Astrocyte of the spinal cord (primary cell): ENCODE results near the gene ST14.

Source experiments
- DNase-seq: peaks from one replicate; pipeline ENCODE4 v3.0.0; 2011; ENCODE audit warnings: low read depth, low spot score
- H3K4me3 ChIP-seq: 2 replicates; pipeline ENCODE4 v1.5.1; 2011; ENCODE audit warnings: low read depth, mild to moderate bottlenecking, low read length, moderate library complexity
- in situ Hi-C: cut with HindIII; loops from 2 replicates; pipeline ENCODE4 v1.10.0; 2017; ENCODE audit warnings: low sequenced_read_pairs
- TF ChIP-seq, protein P1 (sequence below): IDR thresholded peaks from 2 replicates; pipeline ENCODE4 v1.5.1; 2012; ENCODE audit warnings: low read depth, mild to moderate bottlenecking, low read length, inconsistent platforms

ST14 gene

GRCh38 chr11:130141561-130142341 is 17.8 kb upstream of the ST14 start:
- TF ChIP-seq, protein P1, sequence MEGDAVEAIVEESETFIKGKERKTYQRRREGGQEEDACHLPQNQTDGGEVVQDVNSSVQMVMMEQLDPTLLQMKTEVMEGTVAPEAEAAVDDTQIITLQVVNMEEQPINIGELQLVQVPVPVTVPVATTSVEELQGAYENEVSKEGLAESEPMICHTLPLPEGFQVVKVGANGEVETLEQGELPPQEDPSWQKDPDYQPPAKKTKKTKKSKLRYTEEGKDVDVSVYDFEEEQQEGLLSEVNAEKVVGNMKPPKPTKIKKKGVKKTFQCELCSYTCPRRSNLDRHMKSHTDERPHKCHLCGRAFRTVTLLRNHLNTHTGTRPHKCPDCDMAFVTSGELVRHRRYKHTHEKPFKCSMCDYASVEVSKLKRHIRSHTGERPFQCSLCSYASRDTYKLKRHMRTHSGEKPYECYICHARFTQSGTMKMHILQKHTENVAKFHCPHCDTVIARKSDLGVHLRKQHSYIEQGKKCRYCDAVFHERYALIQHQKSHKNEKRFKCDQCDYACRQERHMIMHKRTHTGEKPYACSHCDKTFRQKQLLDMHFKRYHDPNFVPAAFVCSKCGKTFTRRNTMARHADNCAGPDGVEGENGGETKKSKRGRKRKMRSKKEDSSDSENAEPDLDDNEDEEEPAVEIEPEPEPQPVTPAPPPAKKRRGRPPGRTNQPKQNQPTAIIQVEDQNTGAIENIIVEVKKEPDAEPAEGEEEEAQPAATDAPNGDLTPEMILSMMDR, result no peak
- DNase-seq, result no peak
- in situ Hi-C loops, result no loop called here
- H3K4me3 ChIP-seq, result no peak overlapping the region

DNA sequence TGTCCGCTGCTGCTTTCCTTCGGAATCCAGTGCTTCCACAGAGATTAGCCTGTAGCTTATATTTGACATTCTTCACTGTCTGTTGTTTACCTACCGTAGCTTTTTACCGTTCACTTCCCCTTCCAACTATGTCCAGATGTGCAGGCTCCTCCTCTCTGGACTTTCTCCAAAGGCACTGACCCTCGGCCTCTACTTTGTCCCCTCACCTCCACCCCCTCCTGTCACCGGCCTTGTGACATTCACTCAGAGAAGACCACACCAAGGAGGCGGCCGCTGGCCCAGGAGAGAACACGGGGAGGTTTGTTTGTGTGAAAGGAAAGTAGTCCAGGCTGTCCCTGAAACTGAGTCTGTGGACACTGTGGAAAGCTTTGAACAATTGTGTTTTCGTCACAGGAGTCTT is 15.4 kb upstream of the ST14 start:
- TF ChIP-seq, protein P1, result no peak
- no peak for DNase-seq
- in situ Hi-C loops, result no loop called here
- H3K4me3 ChIP-seq, result no peak overlapping the region

DNA sequence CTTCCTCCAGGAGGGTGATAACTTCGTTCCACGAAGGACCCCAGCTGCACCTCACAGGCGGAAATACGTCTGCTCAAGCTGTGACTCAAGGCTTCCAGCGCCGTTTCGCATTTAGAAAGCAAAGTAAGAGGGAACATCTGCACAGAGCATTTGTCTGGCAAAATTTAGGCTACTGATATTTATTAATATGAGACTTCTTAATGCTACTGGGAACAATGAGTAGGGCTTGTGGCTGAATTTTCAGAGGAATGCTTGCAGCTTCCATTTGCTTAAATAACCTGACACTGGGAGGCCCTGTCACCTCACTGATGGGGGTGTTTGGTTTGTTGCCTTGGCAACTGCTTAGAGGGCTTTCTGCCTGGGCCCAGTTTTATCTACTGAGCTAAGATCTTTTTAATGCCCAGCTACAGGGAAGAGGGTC is 14.7 kb upstream of the ST14 start:
- TF ChIP-seq, protein P1, result no peak
- no peak overlapping the region for H3K4me3 ChIP-seq
- peak; percentile 43 for DNase-seq
- in situ Hi-C loops, result no loop called here

DNA sequence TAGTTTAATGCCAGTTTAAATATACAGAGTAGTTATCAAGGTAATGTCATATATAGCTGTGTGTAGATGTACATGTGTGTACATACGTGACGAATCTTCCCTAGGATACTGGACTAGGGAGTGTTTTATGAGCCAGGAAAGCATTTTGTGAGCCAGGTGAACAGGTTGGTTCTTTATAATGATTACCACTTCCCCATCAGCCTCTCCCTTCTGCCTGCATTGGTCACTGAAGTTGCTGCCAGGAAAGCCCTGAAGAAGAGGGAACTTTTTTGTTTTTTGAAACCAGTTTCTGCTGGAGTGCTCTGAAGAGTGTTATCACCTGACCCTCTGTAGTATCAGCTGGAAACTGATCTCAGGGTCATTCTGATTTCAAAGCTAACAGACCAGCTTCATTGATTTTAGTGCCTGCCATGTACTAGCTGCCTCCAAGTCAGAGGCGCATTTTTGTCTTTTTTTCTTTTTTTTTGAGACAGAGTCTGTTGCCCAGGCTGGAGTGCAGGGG is 14.2 kb upstream of the ST14 start:
- in situ Hi-C loops, result no loop called here
- TF ChIP-seq, protein P1, result no peak
- DNase-seq, result no peak
- H3K4me3 ChIP-seq, result no peak overlapping the region

- no peak overlapping the region for H3K4me3 ChIP-seq
- DNase-seq, result peak; percentile 22
- TF ChIP-seq, protein P1, result peak; percentile 30
- in situ Hi-C loops, result no loop called here
Measured at GRCh38 chr11:130145975-130146776, 13.4 kb upstream of the ST14 start.

DNA sequence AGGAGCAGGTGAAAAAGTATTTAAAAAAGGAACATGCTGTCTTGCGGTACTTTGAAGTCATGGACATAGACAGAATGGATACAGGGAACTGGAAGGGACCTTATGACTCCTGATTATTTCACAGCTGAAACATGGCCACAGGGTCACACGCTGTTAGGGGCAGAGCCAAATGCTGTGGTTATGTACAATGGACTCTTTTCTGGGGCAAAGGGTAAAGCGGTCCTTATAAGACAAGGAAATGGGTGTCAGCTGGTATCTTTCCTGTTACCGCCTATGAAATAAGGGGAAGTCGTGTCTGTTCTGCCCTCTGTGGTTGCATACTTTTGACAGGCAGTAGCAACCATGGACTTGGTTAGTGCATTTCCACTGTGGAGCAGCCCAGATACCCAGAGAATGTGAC is 12.8 kb upstream of the ST14 start:
- TF ChIP-seq, protein P1, result no peak
- no peak overlapping the region for H3K4me3 ChIP-seq
- in situ Hi-C loops, result no loop called here
- no peak for DNase-seq
